Activated CD4-positive, alpha-beta T cell treated with anti-CD3 and anti-CD28 coated beads, Interleukin-2, amount 10 ng/mL, durations not matched to agents 24 days and 14 days (primary cell): ENCODE measurements around the gene ASAP2. TPM values are rescaled to one million over a fixed set of nuclear protein-coding genes. Genes with fewer than 3 reads are reported as not detected.

Experiments used
- DNase-seq: peaks from one replicate; pipeline ENCODE4 v3.0.0; 2022
- H3K27ac Mint-ChIP-seq: one replicate; pipeline ENCODE4 v1.8.0; 2022; ENCODE audit warnings: mild to moderate bottlenecking, mixed read lengths
- H3K27me3 Mint-ChIP-seq: one replicate; pipeline ENCODE4 v1.8.0; 2022; ENCODE audit warnings: mixed read lengths
- H3K36me3 Mint-ChIP-seq: one replicate; pipeline ENCODE4 v1.8.0; 2022; ENCODE audit warnings: low read depth, mild to moderate bottlenecking, mixed read lengths
- H3K4me1 Mint-ChIP-seq: one replicate; pipeline ENCODE4 v1.8.0; 2021; ENCODE audit warnings: mixed read lengths
- H3K4me3 Mint-ChIP-seq: one replicate; pipeline ENCODE4 v1.8.0; 2022; ENCODE audit warnings: mild to moderate bottlenecking, moderate library complexity, mixed read lengths
- H3K9me3 Mint-ChIP-seq: one replicate; pipeline ENCODE4 v1.8.0; 2021; ENCODE audit warnings: mixed read lengths
- intact Hi-C: fragments of 100-400 bp; cut with micrococcal nuclease; formaldehyde crosslinking; loops from one replicate; pipeline ENCODE4 v1.15.1; 2023
- total RNA-seq: library from RNA; stranded (reverse); gene quantifications from 2 replicates; pipeline ENCODE4 v1.2.3, GENCODE V29; 2022

ASAP2 gene
- total RNA-seq, 1 donor from 2014 or later, result 0.40 TPM

DNA sequence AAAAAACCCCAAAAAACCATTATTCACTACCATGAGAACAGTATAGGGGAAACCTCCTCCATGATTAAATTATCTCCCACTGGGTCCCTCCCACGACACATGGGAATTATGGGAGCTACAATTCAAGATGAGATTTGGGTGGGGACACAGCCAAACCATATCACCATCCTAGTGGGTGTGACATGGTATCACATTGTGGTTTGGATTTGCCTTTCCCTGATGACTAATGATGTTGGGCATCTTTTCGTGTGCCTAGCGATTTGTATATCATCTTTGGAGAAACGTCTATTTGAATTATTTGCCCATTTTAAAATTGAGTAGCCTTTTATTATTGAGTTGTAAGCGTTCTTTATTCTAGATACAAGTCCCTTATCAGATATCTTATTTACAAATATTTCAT, 8.7 kb upstream of the ASAP2 start:
- DNase-seq, result no peak
- no peaks in the 10 kb centered on the region for H3K36me3 Mint-ChIP-seq
- H3K27me3 Mint-ChIP-seq, result peaks cover 26% of the 10 kb centered on the region
- no peaks in the 10 kb centered on the region for H3K4me1 Mint-ChIP-seq
- no peak overlapping the region for H3K4me3 Mint-ChIP-seq
- H3K27ac Mint-ChIP-seq, result no peak overlapping the region
- H3K9me3 Mint-ChIP-seq, result no peaks in the 10 kb centered on the region
- intact Hi-C loops, result no loop called here

DNA sequence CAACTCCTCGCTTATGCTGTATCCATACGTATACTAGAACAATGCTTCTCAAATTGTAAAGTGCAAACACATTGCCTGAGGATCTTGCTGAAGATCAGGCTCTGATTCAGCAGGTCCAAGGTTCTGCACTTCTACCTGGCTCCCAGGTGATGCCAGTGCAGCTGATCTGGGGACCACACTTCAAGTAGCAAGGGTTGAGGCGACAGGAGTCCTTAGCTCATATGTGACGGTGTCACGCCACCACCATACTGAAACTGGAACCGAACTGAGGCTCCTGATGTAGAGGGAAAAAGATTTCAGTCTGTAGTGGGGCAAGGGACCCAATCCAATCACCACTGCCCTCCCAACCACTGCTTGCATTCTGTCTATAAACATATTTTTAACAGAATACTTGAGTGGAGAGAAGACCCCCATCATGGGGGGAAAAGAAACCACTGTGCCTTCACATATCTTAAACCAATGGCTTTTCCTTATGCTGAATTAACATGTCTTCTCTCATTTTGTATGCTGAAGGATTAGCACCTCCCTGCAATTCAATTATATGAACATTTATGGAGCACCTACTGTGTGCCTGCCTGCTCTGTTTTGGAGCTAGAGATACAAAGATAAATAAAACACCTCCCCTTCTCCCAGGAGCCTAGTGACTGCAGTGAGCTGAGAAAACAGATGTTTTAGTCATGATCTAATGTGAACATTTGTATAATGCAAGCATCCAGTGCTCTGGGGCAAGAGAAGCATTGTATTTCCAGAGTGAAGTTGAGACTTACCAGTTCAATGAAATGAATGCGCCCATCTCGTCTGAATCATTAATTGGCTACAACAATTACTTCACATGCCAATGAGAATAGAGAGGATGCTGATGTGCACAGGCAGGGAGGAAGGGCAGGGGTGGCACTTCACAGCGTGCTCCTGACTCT, 6.6 kb upstream of the ASAP2 start:
- Mint-ChIP-seq H3K36me3 (no peaks in the 10 kb centered on the region), H3K27me3 (peaks cover 40% of the 10 kb centered on the region), H3K4me1 (no peaks in the 10 kb centered on the region), H3K9me3 (no peaks in the 10 kb centered on the region), H3K27ac (no peak overlapping the region), H3K4me3 (no peak overlapping the region)
- intact Hi-C loops, result no loop called here
- no peak for DNase-seq

DNA sequence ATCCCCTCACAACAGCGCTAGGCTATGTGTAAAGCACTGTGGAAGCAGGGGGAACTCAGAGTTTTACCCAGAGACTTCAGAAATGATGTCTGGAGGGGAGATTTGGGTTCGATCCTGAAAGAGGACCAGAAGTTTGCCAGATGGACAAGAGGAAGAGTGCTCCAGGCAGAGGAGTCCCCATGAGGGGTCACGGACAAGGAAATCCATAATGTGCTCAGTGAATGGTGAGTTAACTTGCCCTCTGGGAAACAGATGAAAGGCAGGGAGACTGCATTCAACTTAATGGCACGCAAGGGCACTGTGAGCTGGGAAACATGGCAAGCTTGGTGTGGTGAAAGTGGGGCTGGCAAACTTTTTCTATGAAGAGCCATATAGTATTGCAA, 6.0 kb upstream of the ASAP2 start:
- no peaks in the 10 kb centered on the region for H3K4me1 Mint-ChIP-seq
- intact Hi-C loops, result no loop called here
- H3K36me3 Mint-ChIP-seq, result no peaks in the 10 kb centered on the region
- no peak for DNase-seq
- peaks cover 47% of the 10 kb centered on the region for H3K27me3 Mint-ChIP-seq
- no peak overlapping the region for H3K27ac Mint-ChIP-seq
- H3K4me3 Mint-ChIP-seq, result no peak overlapping the region
- H3K9me3 Mint-ChIP-seq, result no peaks in the 10 kb centered on the region

DNA sequence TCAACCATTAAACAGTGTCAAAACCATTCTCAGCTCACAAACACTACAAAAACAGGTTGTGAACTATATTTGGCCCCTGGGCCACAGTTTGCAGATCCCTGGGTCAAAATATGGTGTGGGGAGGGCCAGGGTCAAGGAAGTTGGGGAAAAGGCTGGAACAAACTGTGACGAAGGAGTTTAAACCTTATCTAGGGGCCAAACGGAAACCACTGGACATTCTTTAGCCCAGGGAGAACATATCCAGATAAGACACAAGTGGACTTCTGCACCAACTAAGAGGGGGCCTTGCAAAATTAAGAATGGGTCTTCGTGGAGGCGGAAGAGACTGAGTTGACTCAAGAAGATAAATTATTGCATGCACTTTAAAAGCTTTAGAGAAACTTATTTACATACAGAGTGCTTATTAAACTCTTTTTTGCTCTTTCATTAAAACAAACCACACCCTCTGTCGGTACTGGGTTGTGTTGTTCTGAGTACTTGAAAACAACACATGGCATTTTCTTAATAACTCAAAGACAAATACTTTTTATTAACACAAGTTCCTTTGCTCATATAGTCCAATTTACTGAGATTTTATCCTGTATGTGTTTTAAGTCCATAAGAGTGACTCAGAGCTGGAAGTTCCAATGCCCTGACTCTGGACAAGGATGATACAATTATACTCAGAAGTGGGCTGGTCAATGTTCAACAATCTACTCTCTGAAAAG, 5.3 kb upstream of the ASAP2 start:
- no peak for DNase-seq
- Mint-ChIP-seq H3K9me3 (no peaks in the 10 kb centered on the region), H3K27me3 (peaks cover 51% of the 10 kb centered on the region), H3K4me3 (no peak overlapping the region), H3K27ac (no peak overlapping the region), H3K36me3 (no peaks in the 10 kb centered on the region), H3K4me1 (peaks cover 4% of the 10 kb centered on the region)
- intact Hi-C loops, result no loop called here

DNA sequence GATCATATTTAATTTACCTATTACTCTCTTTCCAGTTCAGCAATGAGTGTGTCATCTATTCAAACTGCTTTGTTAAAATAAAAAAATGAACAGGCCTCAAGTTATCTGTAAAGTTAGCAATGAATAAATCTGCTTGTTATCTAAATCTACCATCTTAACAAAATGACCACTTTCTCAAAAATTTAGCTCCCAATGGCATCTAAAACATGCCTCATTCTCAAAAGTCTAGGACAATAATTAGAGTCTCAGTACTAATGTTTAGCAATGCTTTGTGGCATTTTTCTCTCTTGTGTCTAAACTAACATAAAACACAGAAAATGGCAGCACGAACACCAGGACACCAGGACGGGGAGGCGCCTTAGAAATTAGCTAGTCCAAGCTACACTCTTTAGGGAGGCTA, 3.6 kb upstream of the ASAP2 start:
- Mint-ChIP-seq H3K36me3 (no peaks in the 10 kb centered on the region), H3K9me3 (no peaks in the 10 kb centered on the region), H3K27me3 (peaks cover 52% of the 10 kb centered on the region), H3K27ac (no peak overlapping the region), H3K4me1 (peaks cover 6% of the 10 kb centered on the region), H3K4me3 (no peak overlapping the region)
- intact Hi-C loops, result no loop called here
- DNase-seq, result no peak

- Mint-ChIP-seq H3K4me1 (peaks cover 6% of the 10 kb centered on the region), H3K36me3 (no peaks in the 10 kb centered on the region), H3K27ac (no peak overlapping the region), H3K27me3 (peaks cover 56% of the 10 kb centered on the region), H3K9me3 (no peaks in the 10 kb centered on the region), H3K4me3 (no peak overlapping the region)
- no peak for DNase-seq
- intact Hi-C loops, result no loop called here
Observed at GRCh38 chr2:9203876-9204275, 2.7 kb upstream of the ASAP2 start.

GRCh38 chr2:9204939-9205338, 1.7 kb upstream of the ASAP2 start:
- intact Hi-C loops, result no loop called here

GRCh38 chr2:9205486-9205885, 1.1 kb upstream of the ASAP2 start:
- intact Hi-C loops, result no loop called here
- no peak overlapping the region for H3K27ac Mint-ChIP-seq
- H3K9me3 Mint-ChIP-seq, result no peaks in the 10 kb centered on the region
- peak overlapping the region; percentile 74 for H3K4me3 Mint-ChIP-seq
- DNase-seq, result no peak
- H3K4me1 Mint-ChIP-seq, result peaks cover 6% of the 10 kb centered on the region
- no peaks in the 10 kb centered on the region for H3K36me3 Mint-ChIP-seq
- peaks cover 59% of the 10 kb centered on the region for H3K27me3 Mint-ChIP-seq

More at GRCh38 chr2:9204939-9205338, 1.7 kb upstream of the ASAP2 start:
- Mint-ChIP-seq H3K27ac (no peak overlapping the region), H3K4me3 (no peak overlapping the region), H3K4me1 (peaks cover 6% of the 10 kb centered on the region), H3K9me3 (no peaks in the 10 kb centered on the region), H3K36me3 (no peaks in the 10 kb centered on the region), H3K27me3 (peaks cover 60% of the 10 kb centered on the region)
- no peak for DNase-seq

DNA sequence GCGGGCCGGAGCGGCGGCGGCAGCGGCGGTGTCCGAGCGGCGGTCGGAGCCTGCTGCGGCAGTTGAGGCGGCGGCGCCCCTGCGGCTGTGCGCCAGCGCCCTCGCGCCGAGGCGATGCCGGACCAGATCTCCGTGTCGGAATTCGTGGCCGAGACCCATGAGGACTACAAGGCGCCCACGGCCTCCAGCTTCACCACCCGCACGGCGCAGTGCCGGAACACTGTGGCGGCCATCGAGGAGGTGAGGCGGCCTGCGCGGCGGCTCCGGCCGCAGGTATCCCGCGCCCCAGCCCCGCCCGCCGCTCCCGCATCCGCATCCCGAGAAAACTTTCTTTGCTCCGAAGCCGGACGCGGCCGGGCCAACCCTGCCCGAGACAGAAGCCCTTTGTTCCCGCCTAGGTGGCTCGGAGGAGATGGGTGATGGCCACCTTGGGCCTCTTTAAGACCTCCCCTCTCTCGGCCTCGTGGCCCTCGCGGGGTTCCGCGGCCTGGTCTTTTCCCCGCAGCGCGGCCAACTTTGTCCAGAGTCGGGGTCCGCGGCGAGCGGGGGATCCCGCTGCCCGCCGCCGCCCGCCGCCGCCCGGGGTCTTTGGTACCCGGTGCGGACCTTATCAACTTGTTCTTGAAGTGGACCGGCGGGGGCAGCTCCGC, 504 bp downstream of the ASAP2 start:
- intact Hi-C loops, result no loop called here
- Mint-ChIP-seq H3K9me3 (no peaks in the 10 kb centered on the region), H3K27ac (no peak overlapping the region), H3K4me1 (peaks cover 6% of the 10 kb centered on the region), H3K27me3 (peaks cover 55% of the 10 kb centered on the region), H3K4me3 (no peak overlapping the region), H3K36me3 (no peaks in the 10 kb centered on the region)
- peak; percentile 62 for DNase-seq

GRCh38 chr2:9207641-9208311, 1.2 kb downstream of the ASAP2 start:
- H3K4me3 Mint-ChIP-seq, result peak overlapping the region; percentile 58
- H3K9me3 Mint-ChIP-seq, result no peaks in the 10 kb centered on the region
- peaks cover 6% of the 10 kb centered on the region for H3K4me1 Mint-ChIP-seq
- peaks cover 58% of the 10 kb centered on the region for H3K27me3 Mint-ChIP-seq
- DNase-seq, result peak; percentile 62
- no peaks in the 10 kb centered on the region for H3K36me3 Mint-ChIP-seq
- no peak overlapping the region for H3K27ac Mint-ChIP-seq
- intact Hi-C loops, result no loop called here

GRCh38 chr2:9208875-9209274, 2.3 kb downstream of the ASAP2 start:
- Mint-ChIP-seq H3K9me3 (no peaks in the 10 kb centered on the region), H3K27me3 (peaks cover 56% of the 10 kb centered on the region), H3K4me1 (peaks cover 6% of the 10 kb centered on the region), H3K4me3 (no peak overlapping the region), H3K36me3 (no peaks in the 10 kb centered on the region), H3K27ac (no peak overlapping the region)
- DNase-seq, result no peak
- intact Hi-C loops, result no loop called here

GRCh38 chr2:9210030-9210429, 3.4 kb downstream of the ASAP2 start:
- peaks cover 6% of the 10 kb centered on the region for H3K4me1 Mint-ChIP-seq
- intact Hi-C loops, result no loop called here
- peaks cover 47% of the 10 kb centered on the region for H3K27me3 Mint-ChIP-seq
- H3K36me3 Mint-ChIP-seq, result no peaks in the 10 kb centered on the region
- no peaks in the 10 kb centered on the region for H3K9me3 Mint-ChIP-seq
- DNase-seq, result no peak
- H3K27ac Mint-ChIP-seq, result no peak overlapping the region
- no peak overlapping the region for H3K4me3 Mint-ChIP-seq

GRCh38 chr2:9211496-9211895, 4.9 kb downstream of the ASAP2 start:
- H3K27me3 Mint-ChIP-seq, result peaks cover 37% of the 10 kb centered on the region
- no peak for DNase-seq
- no peak overlapping the region for H3K4me3 Mint-ChIP-seq
- no peak overlapping the region for H3K27ac Mint-ChIP-seq
- intact Hi-C loops, result no loop called here
- H3K4me1 Mint-ChIP-seq, result peaks cover 2% of the 10 kb centered on the region
- no peaks in the 10 kb centered on the region for H3K9me3 Mint-ChIP-seq
- no peaks in the 10 kb centered on the region for H3K36me3 Mint-ChIP-seq
